ENCODE data around the gene MIPOL1. TPM values are rescaled to one million over a fixed set of nuclear protein-coding genes. Genes with fewer than 3 reads are reported as not detected.
A peak's percentile ranks its signal among the peaks of the same experiment; 100 is the strongest.

MIPOL1 gene
- total and polyA plus RNA-seq, 2 of the 4 experiments (the other 2 are of a cell fraction) = 2.7 to 5.9 TPM

DNA sequence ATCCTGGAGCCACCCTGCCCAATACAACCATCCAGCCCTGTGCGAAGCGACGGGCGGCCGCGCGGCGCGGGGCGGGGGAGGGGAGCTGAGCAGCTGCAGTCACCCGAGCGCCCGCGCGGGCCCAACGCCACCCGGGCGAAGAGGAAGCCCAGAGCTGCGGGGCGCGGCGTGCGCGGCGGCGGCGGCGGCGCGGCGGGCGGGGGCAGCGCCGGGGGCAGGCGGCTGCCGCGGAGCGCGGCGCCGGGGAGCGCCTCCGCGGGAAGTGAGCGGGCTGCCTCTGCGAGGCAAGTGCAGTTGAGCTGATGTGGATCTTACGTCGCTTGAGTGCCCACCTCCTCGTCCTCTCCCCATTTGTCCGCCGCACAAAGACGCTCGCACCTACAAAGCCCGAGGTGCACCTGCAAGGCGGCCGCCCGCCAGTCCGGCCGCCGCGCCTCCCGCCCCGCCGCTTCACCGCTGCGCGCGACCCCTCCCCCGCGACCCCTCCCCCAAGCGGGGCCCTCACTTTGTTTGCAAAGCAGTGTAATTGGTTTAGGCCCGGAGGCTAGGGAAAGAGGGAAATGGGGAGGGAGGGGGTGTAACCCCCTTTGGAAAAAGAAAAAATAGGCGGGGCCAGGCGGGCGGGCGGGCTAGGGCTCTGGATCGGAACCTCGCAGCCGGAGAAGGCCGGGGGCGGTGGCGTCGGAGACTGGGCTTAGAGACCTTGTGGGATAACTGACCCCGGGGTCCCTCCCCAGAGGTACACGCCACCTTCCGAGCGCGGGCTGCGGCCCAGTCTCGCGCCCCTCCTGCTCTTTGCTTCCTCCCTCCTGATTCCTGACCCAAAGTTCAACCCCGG is 397.5 kb downstream of the MIPOL1 start, which contains the start of the genes FOXA1 and TTC6 (continued):
- TF ChIP-seq MAFK (IDR thresholded peaks at IDR 0.05; ENCODE audit: low read depth, low read length) (no peak), FOS (IDR thresholded peaks at IDR 0.05; ENCODE audit: low read depth, low read length) (no peak)

DNA sequence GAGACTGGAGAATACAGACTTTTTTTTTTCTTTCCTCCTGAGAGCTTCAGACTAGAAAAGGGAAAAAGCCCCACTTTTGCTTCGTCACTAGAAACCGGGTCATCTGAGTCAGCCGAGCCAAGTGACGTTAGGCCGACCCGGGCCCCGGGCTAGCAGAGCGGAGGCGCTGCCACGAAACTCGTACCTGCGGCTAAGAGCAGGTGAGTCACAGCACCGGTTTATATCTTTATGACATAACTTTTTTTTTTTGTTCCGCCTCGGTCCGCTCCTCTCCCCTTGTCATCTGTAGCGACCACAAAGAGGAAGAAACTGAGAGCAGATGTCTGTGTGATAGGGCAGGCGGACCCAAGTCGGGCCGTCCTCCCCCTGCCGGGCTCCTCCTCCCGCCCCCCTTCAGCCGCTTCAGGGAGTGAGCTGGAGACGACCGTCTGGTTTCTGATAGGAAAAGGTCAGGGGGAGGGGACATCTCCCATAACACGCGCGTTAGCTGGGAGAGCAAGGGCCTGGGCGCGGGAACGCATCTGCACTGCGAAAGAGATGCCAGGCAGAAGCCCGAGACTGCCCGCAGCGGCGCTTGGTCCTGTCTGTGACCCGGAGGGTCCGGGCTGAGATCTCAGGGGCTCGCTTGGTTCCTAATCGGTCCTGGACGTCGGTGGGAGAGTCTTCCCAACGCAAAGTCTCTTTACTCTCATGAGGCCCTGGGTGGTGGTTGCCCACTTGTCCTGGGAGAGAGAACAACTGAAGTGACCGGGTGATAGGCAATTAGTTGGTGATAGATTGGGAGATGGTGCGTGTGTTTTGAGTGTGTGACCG is 398.3 kb downstream of the MIPOL1 start:
- Histone ChIP-seq H3K9me3 (ENCODE audit: control insufficient read depth, insufficient read depth, low read length) (peaks cover 23% of the 10 kb centered on the region), H2BK20ac (ENCODE audit: low read depth, low read length) (no peak overlapping the region), H3K18ac (ENCODE audit: low read depth, low read length) (no peak overlapping the region), H4K5ac (ENCODE audit: low read depth, low read length) (no peak overlapping the region), H3K9me1 (ENCODE audit: insufficient read depth, low read length) (0 out of 2 replicates have a peak, but pooled peaks cover 3% of the 10 kb centered on the region), H4K91ac (ENCODE audit: insufficient read depth, low read depth, low read length) (no peak overlapping the region), H3K4me1 (ENCODE audit: control insufficient read depth, insufficient read depth, low read length) (peaks cover 5% of the 10 kb centered on the region; the same call in 1 of the 2 replicates), H4K8ac (ENCODE audit: low read depth in 2 of 2, low read length in 2 of 2) (no peak overlapping the region), H3K14ac (replicated peaks; ENCODE audit: low read depth, low read length) (no peak overlapping the region), H2BK120ac (ENCODE audit: low read depth, low read length) (no peak overlapping the region), H2AK9ac (replicated peaks; ENCODE audit: low read depth, low read length, poor library complexity) (peak overlapping the region; percentile 34), H3K4me2 (ENCODE audit: low read depth, low read length) (peak overlapping the region; percentile 70), H3K56ac (ENCODE audit: extremely low read depth, insufficient read depth, low read length) (no peak overlapping the region), H3K4ac (ENCODE audit: low read depth, low read length) (no peak overlapping the region), H3K23ac (ENCODE audit: low read depth, low read length) (no peak overlapping the region; the same call in 1 of the 2 replicates), H2AFZ (replicated peaks; ENCODE audit: low read length, poor library complexity) (peak overlapping the region; percentile 27), H2BK15ac (ENCODE audit: low read depth, low read length) (no peak overlapping the region), H3K27me3 (ENCODE audit: control insufficient read depth, insufficient read depth, low read length) (peaks cover 81% of the 10 kb centered on the region), H3K9ac (ENCODE audit: low read depth, low read length) (no peak overlapping the region), H3K27ac (ENCODE audit: insufficient read depth, low read length) (no peak overlapping the region), H2AK5ac (ENCODE audit: low read depth, low read length) (no peak overlapping the region), H3K4me3 (ENCODE audit: insufficient read depth, low read depth, low read length) (peak overlapping the region; percentile 18), H3K79me1 (ENCODE audit: low read depth in 1 of 2, low read length in 2 of 2) (no peaks in the 10 kb centered on the region), H3K36me3 (ENCODE audit: control insufficient read depth, insufficient read depth, low read length) (no peaks in the 10 kb centered on the region), H2BK5ac (ENCODE audit: low read depth, low read length, poor library complexity, severe bottlenecking) (no peak overlapping the region), H4K20me1 (ENCODE audit: insufficient read depth, low read length) (no peaks in the 10 kb centered on the region)
- BruUV-seq (replicated peaks) = no TSS peak
- in situ Hi-C loops (cut with MboI; ENCODE audit: low sequenced_read_pairs) = no loop called here
- intact Hi-C loops (cut with micrococcal nuclease) = loop anchor here (5.0 kb wide), 1 partner anchor 111 kb away; no protein-coding TSS in a partner anchor
- ChIA-PET CTCF (interaction anchor here (1.2 kb wide), 1 partner anchor 359 kb away, joined by 6 read pairs; no protein-coding TSS in a partner anchor), POLR2A (ENCODE audit: unreplicated experiment) (no interaction called here)
- WGBS, 2 experiments (ENCODE audit: extremely low coverage in 2 of 2, insufficient read length in 1 of 2) = 7% methylated on average over 9 of the region's 46 CpGs; no CpG with 5 or more reads in 1 of the 2 experiments
- peak; percentile 34 for DNase-seq
- dilution Hi-C loops (cut with HindIII; ENCODE audit: low sequenced_read_pairs, unreplicated experiment) = no loop called here
- no peak for ATAC-seq (ENCODE audit: low read depth)
- TF ChIP-seq CEBPB (IDR thresholded peaks at IDR 0.05; ENCODE audit: low read depth, low read length) = no peak
- TF ChIP-seq MAFK (IDR thresholded peaks at IDR 0.05; ENCODE audit: low read depth, low read length) = no peak
- TF ChIP-seq RCOR1 (IDR thresholded peaks at IDR 0.05; ENCODE audit: insufficient replicate concordance, low read length) = no peak
- TF ChIP-seq MAZ (IDR thresholded peaks at IDR 0.05; ENCODE audit: borderline replicate concordance, low read depth, low read length) = no peak
- no peak for TF ChIP-seq CHD1 (IDR thresholded peaks at IDR 0.05; ENCODE audit: low read depth, low read length)
- no peak for TF ChIP-seq USF2 (IDR thresholded peaks at IDR 0.05; ENCODE audit: low read depth, low read length)
- TF ChIP-seq CTCF (conservative IDR thresholded peaks at IDR 0.05; ENCODE audit: low read depth, low read length) = no peak
- no peak for TF ChIP-seq BHLHE40 (IDR thresholded peaks at IDR 0.05; ENCODE audit: low read depth, low read length)
- TF ChIP-seq RFX5 (IDR thresholded peaks at IDR 0.05; ENCODE audit: low read depth, low read length) = peak; percentile 56; the same call in 1 of the 2 replicates
- TF ChIP-seq NFE2L2 (IDR thresholded peaks at IDR 0.05; ENCODE audit: low read depth, low read length) = 0 out of 2 replicates have a peak, but pooled peaks have one; percentile 21
- no peak for TF ChIP-seq POLR2A (IDR thresholded peaks at IDR 0.05; ENCODE audit: low read depth, low read length)
